GM21786 (cell line): Measurements from ENCODE around the gene CALU.

Experiments used
- ATAC-seq: cut with Tn5 transposase; IDR thresholded peaks from one replicate; pipeline ENCODE4 v1.9.1; 2021; ENCODE audit not compliant: unreplicated experiment

The CALU gene

GRCh38 chr7:128724743-128725142, 14.4 kb upstream of the CALU start:
- ATAC-seq = no peak

- ATAC-seq = no peak
These were observed 13.6 kb upstream of the CALU start for GRCh38 chr7:128725531-128725930.

- no peak for ATAC-seq
These were observed 13.0 kb upstream of the CALU start for GRCh38 chr7:128726059-128726736.

- no peak for ATAC-seq
These were observed 12.5 kb upstream of the CALU start for GRCh38 chr7:128726737-128727072.

DNA sequence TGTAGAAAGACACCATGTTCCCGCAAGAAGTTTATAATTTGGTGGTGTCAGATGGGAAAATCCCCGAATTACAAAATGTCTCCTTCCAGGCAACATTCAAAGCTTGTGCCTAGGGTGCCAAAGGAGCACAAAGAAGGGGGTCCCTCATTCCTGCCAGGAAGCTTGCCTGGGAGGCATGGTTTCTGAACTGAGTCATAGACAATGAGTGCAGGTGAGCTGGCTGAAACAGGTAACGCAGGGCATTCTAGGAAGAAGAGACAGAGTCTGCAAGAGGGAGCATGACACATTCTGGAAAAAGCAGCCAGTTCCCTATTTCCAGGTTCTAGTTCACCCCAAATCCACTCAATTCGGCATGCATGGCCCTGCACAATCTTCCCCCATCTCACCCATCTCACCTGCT, 11.9 kb upstream of the CALU start:
- ATAC-seq = no peak

DNA sequence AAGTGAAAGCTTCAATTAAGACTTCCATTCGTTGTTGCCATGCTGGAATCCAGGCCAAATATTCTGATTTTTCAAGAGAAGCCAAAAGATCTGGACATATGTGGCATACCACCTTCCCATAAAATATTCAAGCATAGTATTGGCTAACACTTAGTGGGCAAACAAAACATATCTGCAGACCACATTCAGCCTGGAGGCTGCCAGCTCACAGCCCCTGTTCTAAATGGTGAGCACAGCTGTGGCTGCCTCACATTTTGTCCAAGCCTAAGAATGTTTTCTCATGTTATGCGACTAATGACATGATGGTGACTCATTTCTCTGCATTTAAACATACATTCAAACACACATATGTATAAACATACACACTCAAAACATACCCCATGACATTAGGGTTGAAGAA, 10.6 kb upstream of the CALU start:
- ATAC-seq = no peak

DNA sequence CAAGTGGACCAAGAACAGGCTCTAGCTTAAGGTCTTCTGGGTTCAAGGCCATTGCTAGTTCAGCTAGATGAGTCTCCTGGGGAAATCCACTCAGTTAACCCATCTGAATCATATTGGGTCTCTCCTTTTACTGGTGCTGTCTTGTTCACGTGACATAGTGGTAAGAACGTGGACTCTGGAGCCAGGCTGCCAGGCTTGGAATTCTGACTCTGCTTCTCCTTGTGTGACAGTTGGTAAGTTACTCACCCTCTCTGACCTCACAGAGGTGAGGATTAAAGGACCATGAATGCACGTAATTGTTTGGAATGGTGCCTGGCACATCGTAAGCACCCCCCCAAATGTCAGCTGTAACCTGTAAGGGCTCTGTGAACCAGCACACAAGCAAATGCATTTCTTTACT, 9.7 kb upstream of the CALU start:
- no peak for ATAC-seq

DNA sequence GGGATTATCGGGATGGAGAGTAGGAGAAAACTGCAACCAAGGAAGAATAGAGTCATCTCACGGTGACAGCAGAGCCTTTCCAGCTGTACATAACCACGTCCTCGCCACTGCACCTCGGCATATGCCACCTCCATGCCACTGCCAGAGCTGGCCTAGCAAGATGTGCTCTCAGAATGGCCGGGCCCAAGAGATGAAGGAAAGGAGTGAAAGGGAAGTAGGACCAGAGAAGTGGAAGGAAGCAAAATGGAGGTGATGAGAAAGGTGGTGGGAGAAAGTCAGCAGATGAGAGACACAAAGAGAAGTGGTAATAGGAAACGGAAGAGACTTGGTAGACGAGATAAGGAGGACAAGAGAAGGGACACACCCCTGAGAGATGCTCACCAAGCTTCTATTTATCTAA, 8.0 kb upstream of the CALU start:
- no peak for ATAC-seq

- ATAC-seq = no peak
These were observed 6.5 kb upstream of the CALU start for GRCh38 chr7:128732521-128733277.

DNA sequence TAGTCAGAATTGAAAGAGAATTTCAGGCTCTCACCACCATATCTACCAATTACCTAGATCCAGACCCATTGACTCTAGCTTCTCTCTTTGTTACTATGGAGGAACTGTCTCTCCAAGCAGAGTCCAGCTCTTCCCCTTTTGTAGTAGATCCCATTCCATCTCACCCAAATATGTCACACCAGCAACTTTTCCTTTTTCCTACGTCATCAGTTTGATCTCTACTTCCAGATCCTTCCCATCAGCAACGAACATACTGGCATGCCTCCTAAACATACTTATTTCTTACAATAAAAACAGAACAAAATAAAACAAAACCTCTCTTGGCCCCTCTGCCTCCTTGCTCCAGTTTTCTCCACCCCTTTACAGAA, 5.9 kb upstream of the CALU start:
- no peak for ATAC-seq

GRCh38 chr7:128734890-128735289, 4.3 kb upstream of the CALU start:
- ATAC-seq = no peak

DNA sequence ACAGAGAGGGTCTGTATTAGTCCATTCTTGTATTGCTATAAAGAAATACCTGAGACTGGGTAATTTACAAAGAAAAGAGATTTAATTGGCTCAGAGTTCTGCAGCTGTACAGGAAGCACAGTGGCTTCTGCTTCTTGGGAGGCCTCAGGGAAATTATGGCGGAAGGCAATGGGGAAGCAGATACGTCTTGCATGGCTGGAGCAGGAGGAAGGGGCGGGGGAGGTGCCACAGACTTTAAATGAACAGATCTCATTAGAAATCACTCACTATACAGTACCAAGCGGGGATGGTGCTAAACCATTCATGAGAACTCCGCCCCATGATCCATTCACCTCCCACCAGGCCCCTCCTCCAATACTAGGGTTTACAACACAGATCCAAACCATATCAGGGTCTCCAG, 3.7 kb upstream of the CALU start:
- ATAC-seq = no peak

DNA sequence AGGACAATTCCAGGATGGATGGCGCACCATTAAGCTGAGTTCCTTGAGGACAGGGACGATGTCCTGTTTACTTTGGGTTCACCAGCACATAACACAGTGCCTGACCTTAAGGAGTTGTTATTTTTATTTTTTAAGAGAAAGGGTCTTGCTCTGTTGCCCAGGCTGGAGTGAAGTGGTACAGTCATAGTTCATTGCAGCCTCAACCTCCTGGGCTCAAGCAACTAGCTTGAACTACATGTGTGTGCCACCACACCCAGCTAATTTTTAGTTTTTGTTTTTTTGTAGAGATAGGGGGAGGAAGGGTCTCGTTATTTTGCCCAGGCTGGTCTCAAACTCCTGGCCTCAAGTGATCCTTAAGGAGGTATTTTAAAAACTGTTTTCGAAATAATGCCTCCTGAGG, 1.7 kb upstream of the CALU start:
- ATAC-seq = no peak

DNA sequence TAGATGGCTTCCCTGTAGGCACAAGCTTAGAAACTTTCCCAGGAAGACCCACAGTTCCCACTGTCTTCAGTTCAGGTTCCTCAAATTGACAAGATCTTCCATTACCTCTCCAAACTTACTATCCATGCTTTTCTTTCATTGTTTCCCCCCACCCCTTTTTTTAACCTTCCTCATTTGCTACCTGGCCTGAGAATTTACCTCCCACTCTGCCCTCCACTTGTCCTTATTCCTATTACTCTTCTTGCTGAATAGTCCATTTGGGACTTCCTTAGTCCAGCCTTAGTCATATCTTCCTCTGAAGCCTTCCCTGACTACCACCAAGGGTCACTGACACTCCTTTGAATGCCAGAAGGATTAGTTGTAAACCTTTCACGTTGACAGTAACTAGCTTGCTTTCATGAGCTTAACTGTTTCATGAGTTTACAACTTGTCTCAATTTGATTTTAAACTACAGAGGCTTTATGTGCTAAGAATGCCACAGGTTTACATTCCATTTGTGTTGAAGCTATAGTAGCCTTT, 1.2 kb upstream of the CALU start:
- ATAC-seq = no peak

DNA sequence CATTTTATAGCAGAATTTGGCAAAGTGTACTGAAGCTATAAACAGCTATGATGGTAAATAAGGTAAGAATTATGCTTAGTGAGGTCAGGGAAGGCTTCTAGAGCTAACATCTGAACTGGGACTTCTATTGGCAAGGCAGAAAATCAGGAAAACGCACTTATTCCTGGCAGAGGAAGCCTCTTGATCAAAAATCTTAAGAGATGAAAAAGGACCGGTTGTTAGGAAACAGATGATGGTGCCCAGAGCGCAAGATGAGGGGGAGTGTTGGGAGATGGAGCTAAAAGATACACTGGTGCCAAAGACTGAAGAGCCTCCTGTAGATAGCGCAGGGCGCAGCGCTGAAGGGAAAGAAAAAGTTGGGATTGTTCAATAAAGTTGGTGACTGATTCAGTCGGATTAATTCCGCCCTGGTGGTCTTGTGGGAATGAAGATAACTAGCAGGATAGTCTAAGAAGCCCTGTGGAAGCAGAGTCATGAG, 550 bp upstream of the CALU start:
- ATAC-seq = no peak

- ATAC-seq = no peak
These were observed 977 bp downstream of the CALU start for GRCh38 chr7:128739990-128740682.

GRCh38 chr7:128740996-128741395, 1.8 kb downstream of the CALU start:
- no peak for ATAC-seq

DNA sequence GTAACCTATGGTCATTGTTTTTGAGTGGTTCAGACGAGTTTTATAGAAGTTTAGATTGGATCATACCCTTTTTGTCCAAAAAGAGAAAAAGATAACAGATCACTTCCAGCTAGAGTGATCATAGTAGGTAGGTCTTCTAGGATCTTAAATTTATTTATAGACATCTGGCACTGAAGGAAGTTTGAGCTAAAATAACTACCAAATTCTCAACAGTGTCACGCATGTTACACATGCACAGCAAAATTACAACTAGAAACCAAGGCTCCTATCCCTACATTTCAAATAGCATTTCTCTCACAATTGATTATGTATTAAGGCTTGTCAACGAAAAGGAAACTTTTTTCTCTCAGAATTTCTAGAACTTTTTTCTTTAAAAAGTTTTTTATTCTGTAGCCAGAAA, 2.3 kb downstream of the CALU start:
- no peak for ATAC-seq

DNA sequence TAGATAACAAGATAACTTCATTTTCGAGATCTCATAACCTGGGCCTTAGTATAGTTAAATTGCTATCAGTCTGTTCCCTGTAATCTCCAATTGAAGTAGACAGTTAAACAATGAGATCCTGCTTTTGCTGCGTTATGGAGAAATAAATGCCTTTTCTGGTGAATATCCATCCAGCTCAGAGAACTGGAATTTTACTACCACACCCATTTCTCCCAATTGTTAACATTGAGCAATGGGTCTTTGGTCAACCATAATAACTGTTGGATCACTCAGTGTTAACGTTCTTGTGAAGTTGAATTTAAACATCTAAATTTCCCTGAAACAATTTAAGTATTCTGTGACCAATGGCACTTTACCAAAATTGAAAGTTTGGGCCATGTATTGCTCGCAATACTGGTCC, 3.0 kb downstream of the CALU start:
- ATAC-seq = no peak

GRCh38 chr7:128743112-128743772, 4.1 kb downstream of the CALU start:
- ATAC-seq = no peak

DNA sequence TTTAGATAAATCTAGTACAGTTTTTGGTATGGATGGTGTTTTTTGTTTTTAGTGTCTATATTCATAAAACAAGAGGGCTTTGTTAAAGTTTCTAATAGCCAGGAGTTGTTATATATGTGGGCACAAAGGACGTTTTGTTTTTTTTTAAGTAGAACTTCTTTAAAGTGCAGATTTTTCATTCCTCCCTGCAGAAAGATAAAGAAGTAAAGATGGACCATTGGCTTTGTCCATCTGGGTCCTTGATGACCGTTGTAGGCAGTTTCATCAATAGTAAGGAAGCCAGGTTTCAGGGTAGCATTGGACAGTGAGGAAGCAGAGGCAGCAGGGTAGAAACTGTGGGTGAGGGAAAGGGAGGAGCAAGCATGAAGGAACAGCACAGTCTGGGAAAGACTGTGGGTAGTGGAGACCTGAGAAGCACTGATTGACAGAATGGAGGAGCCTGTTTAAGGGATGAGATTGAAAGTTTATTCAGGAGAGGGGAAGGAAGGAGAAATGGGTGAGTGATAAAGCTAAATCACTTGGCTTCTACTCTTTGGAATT, 5.3 kb downstream of the CALU start:
- ATAC-seq = no peak
